ENCODE results near the gene UPP2. TPM values are rescaled to one million over a fixed set of nuclear protein-coding genes. Genes with fewer than 3 reads are reported as not detected.
A peak's percentile ranks its signal among the peaks of the same experiment; 100 is the strongest.

UPP2 gene
- total and polyA plus RNA-seq, 2 of the 13 experiments (the other 11 are each of a cell fraction or from before 2014, with no cell fraction given) = 0.07 to 0.28 TPM

DNA sequence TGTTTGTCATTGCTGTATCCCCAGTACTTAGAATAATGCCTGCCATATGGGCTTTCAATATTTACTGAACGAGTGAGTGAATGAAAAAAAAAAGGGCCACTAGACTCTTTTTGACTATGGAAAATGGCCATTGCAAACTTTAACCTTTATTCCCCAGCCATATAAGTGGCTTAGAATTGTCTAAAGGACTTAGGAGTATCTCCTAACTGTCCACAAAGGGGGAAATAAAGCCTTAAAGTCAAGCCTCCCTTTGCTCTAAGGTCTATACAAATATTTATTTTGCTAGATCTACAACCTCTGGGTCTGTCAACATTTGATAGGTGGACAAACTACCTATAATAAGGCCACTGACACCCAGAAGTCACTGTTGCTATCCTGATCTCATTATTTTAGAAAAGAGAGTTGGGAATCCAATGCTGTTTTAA lies 25.7 kb downstream of the UPP2 start (continued):
- TF ChIP-seq, protein P1, sequence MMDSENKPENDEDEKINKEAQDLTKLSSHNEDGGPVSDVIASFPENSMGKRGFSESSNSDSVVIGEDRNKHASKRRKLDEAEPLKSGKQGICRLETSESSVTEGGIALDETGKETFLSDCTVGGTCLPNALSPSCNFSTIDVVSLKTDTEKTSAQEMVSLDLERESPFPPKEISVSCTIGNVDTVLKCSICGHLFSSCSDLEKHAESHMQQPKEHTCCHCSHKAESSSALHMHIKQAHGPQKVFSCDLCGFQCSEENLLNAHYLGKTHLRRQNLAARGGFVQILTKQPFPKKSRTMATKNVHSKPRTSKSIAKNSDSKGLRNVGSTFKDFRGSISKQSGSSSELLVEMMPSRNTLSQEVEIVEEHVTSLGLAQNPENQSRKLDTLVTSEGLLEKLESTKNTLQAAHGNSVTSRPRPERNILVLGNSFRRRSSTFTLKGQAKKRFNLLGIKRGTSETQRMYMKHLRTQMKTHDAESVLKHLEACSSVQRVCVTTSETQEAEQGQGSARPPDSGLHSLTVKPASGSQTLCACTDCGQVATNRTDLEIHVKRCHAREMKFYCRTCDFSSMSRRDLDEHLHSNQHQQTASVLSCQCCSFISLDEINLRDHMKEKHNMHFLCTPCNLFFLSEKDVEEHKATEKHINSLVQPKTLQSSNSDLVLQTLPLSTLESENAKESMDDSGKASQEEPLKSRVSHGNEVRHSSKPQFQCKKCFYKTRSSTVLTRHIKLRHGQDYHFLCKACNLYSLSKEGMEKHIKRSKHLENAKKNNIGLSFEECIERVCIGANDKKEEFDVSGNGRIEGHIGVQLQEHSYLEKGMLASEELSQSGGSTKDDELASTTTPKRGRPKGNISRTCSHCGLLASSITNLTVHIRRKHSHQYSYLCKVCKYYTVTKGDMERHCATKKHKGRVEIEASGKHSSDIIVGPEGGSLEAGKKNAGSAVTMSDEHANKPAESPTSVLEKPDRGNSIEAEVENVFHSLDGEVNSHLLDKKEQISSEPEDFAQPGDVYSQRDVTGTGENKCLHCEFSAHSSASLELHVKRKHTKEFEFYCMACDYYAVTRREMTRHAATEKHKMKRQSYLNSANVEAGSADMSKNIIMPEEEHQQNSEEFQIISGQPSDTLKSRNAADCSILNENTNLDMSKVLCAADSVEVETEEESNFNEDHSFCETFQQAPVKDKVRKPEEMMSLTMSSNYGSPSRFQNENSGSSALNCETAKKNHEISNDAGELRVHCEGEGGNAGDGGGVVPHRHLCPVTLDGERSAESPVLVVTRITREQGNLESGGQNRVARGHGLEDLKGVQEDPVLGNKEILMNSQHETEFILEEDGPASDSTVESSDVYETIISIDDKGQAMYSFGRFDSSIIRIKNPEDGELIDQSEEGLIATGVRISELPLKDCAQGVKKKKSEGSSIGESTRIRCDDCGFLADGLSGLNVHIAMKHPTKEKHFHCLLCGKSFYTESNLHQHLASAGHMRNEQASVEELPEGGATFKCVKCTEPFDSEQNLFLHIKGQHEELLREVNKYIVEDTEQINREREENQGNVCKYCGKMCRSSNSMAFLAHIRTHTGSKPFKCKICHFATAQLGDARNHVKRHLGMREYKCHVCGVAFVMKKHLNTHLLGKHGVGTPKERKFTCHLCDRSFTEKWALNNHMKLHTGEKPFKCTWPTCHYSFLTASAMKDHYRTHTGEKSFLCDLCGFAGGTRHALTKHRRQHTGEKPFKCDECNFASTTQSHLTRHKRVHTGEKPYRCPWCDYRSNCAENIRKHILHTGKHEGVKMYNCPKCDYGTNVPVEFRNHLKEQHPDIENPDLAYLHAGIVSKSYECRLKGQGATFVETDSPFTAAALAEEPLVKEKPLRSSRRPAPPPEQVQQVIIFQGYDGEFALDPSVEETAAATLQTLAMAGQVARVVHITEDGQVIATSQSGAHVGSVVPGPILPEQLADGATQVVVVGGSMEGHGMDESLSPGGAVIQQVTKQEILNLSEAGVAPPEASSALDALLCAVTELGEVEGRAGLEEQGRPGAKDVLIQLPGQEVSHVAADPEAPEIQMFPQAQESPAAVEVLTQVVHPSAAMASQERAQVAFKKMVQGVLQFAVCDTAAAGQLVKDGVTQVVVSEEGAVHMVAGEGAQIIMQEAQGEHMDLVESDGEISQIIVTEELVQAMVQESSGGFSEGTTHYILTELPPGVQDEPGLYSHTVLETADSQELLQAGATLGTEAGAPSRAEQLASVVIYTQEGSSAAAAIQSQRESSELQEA (CRISPR knock-in tag; IDR thresholded peaks at IDR 0.05; ENCODE audit: not compliant biosample characterization) = no peak
- TF ChIP-seq, protein P2, sequence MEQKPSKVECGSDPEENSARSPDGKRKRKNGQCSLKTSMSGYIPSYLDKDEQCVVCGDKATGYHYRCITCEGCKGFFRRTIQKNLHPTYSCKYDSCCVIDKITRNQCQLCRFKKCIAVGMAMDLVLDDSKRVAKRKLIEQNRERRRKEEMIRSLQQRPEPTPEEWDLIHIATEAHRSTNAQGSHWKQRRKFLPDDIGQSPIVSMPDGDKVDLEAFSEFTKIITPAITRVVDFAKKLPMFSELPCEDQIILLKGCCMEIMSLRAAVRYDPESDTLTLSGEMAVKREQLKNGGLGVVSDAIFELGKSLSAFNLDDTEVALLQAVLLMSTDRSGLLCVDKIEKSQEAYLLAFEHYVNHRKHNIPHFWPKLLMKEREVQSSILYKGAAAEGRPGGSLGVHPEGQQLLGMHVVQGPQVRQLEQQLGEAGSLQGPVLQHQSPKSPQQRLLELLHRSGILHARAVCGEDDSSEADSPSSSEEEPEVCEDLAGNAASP (CRISPR knock-in tag; IDR thresholded peaks at IDR 0.05; ENCODE audit: borderline replicate concordance) = no peak
- 0 out of 2 replicates have a peak, but pooled peaks have one; percentile 13 for TF ChIP-seq ARNT2 (CRISPR knock-in tag; IDR thresholded peaks at IDR 0.05; ENCODE audit: low read depth)
- no peak for TF ChIP-seq REPIN1 (CRISPR knock-in tag; IDR thresholded peaks at IDR 0.05; ENCODE audit: borderline replicate concordance, low read depth)
- no peak for TF ChIP-seq ZMYM3 (CRISPR knock-in tag; IDR thresholded peaks at IDR 0.05)
- TF ChIP-seq, protein P3, sequence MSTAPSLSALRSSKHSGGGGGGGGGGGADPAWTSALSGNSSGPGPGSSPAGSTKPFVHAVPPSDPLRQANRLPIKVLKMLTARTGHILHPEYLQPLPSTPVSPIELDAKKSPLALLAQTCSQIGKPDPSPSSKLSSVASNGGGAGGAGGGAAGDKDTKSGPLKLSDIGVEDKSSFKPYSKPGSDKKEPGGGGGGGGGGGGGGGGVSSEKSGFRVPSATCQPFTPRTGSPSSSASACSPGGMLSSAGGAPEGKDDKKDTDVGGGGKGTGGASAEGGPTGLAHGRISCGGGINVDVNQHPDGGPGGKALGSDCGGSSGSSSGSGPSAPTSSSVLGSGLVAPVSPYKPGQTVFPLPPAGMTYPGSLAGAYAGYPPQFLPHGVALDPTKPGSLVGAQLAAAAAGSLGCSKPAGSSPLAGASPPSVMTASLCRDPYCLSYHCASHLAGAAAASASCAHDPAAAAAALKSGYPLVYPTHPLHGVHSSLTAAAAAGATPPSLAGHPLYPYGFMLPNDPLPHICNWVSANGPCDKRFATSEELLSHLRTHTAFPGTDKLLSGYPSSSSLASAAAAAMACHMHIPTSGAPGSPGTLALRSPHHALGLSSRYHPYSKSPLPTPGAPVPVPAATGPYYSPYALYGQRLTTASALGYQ (CRISPR knock-in tag; IDR thresholded peaks at IDR 0.05) = peak; percentile 73; the same call in 1 of the 2 replicates
- TF ChIP-seq, protein P4, sequence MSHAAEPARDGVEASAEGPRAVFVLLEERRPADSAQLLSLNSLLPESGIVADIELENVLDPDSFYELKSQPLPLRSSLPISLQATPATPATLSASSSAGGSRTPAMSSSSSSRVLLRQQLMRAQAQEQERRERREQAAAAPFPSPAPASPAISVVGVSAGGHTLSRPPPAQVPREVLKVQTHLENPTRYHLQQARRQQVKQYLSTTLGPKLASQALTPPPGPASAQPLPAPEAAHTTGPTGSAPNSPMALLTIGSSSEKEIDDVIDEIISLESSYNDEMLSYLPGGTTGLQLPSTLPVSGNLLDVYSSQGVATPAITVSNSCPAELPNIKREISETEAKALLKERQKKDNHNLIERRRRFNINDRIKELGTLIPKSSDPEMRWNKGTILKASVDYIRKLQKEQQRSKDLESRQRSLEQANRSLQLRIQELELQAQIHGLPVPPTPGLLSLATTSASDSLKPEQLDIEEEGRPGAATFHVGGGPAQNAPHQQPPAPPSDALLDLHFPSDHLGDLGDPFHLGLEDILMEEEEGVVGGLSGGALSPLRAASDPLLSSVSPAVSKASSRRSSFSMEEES (CRISPR knock-in tag; IDR thresholded peaks at IDR 0.05) = no peak
- TF ChIP-seq FOXP1 (IDR thresholded peaks at IDR 0.05) = no peak
- peak; percentile 65; the same call in 1 of the 2 replicates for TF ChIP-seq FOXP1 (CRISPR knock-in tag; IDR thresholded peaks at IDR 0.05)
- peak; percentile 54; the same call in 1 of the 2 replicates for TF ChIP-seq FOXO1 (CRISPR knock-in tag; IDR thresholded peaks at IDR 0.05)
- TF ChIP-seq TCF12 (IDR thresholded peaks at IDR 0.05) = no peak
- peak; percentile 44; the same call in 1 of the 2 replicates for TF ChIP-seq TCF12 (CRISPR knock-in tag; IDR thresholded peaks at IDR 0.05)
- TF ChIP-seq, protein P5, sequence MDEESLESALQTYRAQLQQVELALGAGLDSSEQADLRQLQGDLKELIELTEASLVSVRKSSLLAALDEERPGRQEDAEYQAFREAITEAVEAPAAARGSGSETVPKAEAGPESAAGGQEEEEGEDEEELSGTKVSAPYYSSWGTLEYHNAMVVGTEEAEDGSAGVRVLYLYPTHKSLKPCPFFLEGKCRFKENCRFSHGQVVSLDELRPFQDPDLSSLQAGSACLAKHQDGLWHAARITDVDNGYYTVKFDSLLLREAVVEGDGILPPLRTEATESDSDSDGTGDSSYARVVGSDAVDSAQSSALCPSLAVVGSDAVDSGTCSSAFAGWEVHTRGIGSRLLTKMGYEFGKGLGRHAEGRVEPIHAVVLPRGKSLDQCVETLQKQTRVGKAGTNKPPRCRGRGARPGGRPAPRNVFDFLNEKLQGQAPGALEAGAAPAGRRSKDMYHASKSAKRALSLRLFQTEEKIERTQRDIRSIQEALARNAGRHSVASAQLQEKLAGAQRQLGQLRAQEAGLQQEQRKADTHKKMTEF (CRISPR knock-in tag; IDR thresholded peaks at IDR 0.05) = peak; percentile 47
- no peak for TF ChIP-seq ZBTB38 (CRISPR knock-in tag; IDR thresholded peaks at IDR 0.05)
- TF ChIP-seq ZNF30 (CRISPR knock-in tag; IDR thresholded peaks at IDR 0.05) = no peak
- TF ChIP-seq ZNF556 (CRISPR knock-in tag; IDR thresholded peaks at IDR 0.05; ENCODE audit: borderline replicate concordance) = no peak
